NT2/D1 (cell line): ENCODE results near the gene CDH13.
A peak's percentile ranks its signal among the peaks of the same experiment; 100 is the strongest.

Experiments used
- DNase-seq: peaks from one replicate; pipeline ENCODE4 v3.0.0-alpha.2; 2011; ENCODE audit warnings: low read depth, low spot score
- H3K27me3 ChIP-seq: 2 replicates; pipeline ENCODE4 v1.6.0; 2011; ENCODE audit warnings: mild to moderate bottlenecking; ENCODE audit not compliant: insufficient read length, insufficient read depth
- H3K36me3 ChIP-seq: 2 replicates; pipeline ENCODE4 v1.6.1; 2011; ENCODE audit warnings: mild to moderate bottlenecking, low read length, mixed read lengths; ENCODE audit not compliant: insufficient read depth, insufficient read length
- H3K4me1 ChIP-seq: 2 replicates; pipeline ENCODE4 v1.5.1; 2011; ENCODE audit not compliant: insufficient read depth, insufficient read length
- H3K4me3 ChIP-seq: 2 replicates; pipeline ENCODE4 v1.5.1; 2011; ENCODE audit warnings: low read depth; ENCODE audit not compliant: insufficient read length
- H3K9ac ChIP-seq: 2 replicates; pipeline ENCODE4 v1.6.0; 2011; ENCODE audit warnings: low read depth; ENCODE audit not compliant: insufficient read length
- H3K9me3 ChIP-seq: 2 replicates; pipeline ENCODE4 v1.5.1; 2011; ENCODE audit warnings: mild to moderate bottlenecking, low read length; ENCODE audit not compliant: insufficient read depth
- SUZ12 ChIP-seq: IDR thresholded peaks from 2 replicates; pipeline ENCODE4 v1.6.1; 2011; ENCODE audit not compliant: insufficient read length, insufficient read depth; ENCODE audit errors: extremely low read depth
- YY1 ChIP-seq: IDR thresholded peaks from 2 replicates; pipeline ENCODE4 v1.6.1; 2011; ENCODE audit not compliant: insufficient read length, insufficient read depth
- ZNF274 ChIP-seq: IDR thresholded peaks from 2 replicates; pipeline ENCODE4 v1.6.1; 2011; ENCODE audit warnings: mild to moderate bottlenecking, low read depth, low read length

The CDH13 gene

DNA sequence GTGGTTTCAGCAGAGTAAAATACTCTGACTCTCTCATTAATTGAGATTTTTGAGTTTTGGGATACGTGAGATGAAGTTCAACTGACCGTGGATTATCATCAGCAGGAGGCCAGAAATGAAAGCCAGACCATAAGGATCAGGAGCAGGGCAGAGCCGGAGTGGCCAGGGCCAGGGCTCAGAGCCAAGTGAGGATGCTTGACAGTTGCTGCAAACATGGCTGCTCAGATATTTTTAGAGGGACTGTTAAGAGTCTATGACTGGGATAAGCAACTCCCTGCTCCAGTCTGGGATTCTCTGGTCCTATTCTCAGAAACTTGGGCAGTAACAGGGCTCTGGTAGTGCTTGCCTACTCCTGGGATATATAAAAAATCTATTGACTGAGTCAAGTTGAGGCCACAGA lies 17.6 kb upstream of the CDH13 start:
- no peak for TF ChIP-seq ZNF274
- no peak for TF ChIP-seq SUZ12
- TF ChIP-seq YY1 = no peak
- no peaks in the 10 kb centered on the region for H3K36me3 ChIP-seq
- no peak for DNase-seq

DNA sequence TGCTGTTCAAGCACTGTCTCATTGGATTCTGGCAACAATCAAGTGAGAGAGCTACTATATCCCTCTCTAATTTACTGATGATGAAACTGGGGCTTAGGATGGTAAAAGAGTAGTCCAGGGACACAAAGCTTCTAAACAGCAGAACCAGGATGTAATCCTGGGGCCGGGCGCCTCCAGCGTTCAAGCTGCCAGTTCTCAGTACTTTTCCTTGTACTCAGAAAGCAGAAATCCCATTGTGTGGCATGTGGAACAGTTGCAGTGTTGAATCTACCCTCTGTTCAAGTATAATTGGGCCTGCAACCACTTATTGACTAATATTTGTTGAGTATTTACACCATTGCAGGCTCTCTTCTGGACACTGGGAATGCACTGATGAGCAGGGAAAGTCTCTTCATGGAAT lies 14.5 kb upstream of the CDH13 start:
- H3K4me1 ChIP-seq = peaks cover 3% of the 10 kb centered on the region
- no peak for DNase-seq
- no peak overlapping the region for H3K4me3 ChIP-seq
- TF ChIP-seq ZNF274 (no peak), YY1 (no peak), SUZ12 (no peak)
- H3K9me3 ChIP-seq = no peaks in the 10 kb centered on the region
- peaks cover 3% of the 10 kb centered on the region for H3K27me3 ChIP-seq
- no peaks in the 10 kb centered on the region for H3K36me3 ChIP-seq
- no peak overlapping the region for H3K9ac ChIP-seq

More for the DNA sequence above, 17.6 kb upstream of the CDH13 start:
- H3K9me3 ChIP-seq = no peaks in the 10 kb centered on the region
- H3K27me3 ChIP-seq = peaks cover 3% of the 10 kb centered on the region
- H3K4me1 ChIP-seq = peaks cover 8% of the 10 kb centered on the region
- H3K9ac ChIP-seq = no peak overlapping the region
- no peak overlapping the region for H3K4me3 ChIP-seq

DNA sequence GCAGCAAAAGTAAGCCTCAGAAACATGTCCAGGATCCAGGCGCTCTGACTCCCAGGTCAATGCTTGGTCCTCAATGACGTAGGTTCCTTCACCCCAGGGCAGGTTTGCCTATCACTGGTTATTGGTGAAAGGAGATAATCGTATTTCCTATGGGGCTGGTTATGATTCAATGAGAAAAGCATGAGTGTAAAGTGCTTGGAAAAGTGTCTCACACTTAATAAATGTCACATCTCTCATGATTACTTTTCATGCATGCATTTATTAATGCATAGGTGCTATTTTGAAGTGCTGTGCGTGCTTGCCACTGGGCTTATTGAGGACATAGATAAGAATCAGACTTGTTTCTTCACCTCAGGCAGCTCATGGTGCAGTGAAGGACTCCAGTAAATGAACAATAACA lies 10.4 kb upstream of the CDH13 start:
- no peak for DNase-seq
- peaks cover 3% of the 10 kb centered on the region for H3K27me3 ChIP-seq
- no peaks in the 10 kb centered on the region for H3K36me3 ChIP-seq
- no peak overlapping the region for H3K4me3 ChIP-seq
- no peaks in the 10 kb centered on the region for H3K4me1 ChIP-seq
- H3K9ac ChIP-seq = no peak overlapping the region
- no peak for TF ChIP-seq ZNF274
- no peak for TF ChIP-seq YY1
- TF ChIP-seq SUZ12 = no peak
- no peaks in the 10 kb centered on the region for H3K9me3 ChIP-seq

DNA sequence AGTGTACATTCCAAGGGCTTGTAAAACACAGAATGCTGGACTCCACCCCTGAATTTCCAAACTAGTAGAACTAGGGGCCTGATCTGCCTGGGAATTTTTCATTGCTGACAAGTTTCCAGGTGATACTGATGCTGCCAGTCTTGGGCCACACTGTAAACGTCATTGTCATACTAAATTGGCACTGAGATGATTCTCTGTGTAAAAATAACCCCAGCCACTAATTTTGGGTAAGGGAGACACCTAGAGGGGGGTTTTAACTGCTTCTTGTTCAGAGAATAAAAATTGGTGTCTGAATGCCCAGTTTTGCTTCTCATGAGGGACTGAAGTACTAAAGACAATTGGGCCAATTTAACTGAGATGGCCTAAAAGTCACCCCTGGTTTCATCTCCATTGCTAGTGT lies 5.0 kb upstream of the CDH13 start:
- no peak overlapping the region for H3K9ac ChIP-seq
- H3K9me3 ChIP-seq = no peaks in the 10 kb centered on the region
- H3K4me3 ChIP-seq = no peak overlapping the region
- TF ChIP-seq ZNF274 (no peak), YY1 (no peak), SUZ12 (no peak)
- DNase-seq = no peak
- no peaks in the 10 kb centered on the region for H3K4me1 ChIP-seq
- H3K27me3 ChIP-seq = peaks cover 30% of the 10 kb centered on the region
- H3K36me3 ChIP-seq = no peaks in the 10 kb centered on the region

DNA sequence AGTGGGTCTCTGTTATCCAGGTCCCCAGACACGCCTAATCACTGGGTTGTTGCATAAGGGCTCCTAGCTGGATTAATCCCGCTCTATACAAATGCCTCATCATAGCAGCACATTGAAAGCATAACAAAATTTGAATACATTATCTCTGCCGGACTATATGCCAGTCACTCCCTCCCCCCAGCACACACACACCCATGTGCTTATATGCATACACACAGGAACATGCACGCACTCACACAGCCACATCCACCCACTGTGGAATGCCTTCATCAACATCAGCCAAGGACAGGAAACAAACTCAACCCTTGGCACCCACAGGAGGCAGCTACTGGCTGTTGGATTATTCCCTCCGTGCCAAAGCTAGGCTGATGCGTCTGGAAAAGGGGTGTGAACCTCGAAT lies 3.5 kb upstream of the CDH13 start:
- Histone ChIP-seq H3K27me3 (peaks cover 44% of the 10 kb centered on the region), H3K9me3 (no peaks in the 10 kb centered on the region), H3K4me1 (no peaks in the 10 kb centered on the region), H3K36me3 (no peaks in the 10 kb centered on the region), H3K9ac (no peak overlapping the region), H3K4me3 (no peak overlapping the region)
- DNase-seq = no peak
- TF ChIP-seq SUZ12 (no peak), ZNF274 (no peak), YY1 (no peak)

DNA sequence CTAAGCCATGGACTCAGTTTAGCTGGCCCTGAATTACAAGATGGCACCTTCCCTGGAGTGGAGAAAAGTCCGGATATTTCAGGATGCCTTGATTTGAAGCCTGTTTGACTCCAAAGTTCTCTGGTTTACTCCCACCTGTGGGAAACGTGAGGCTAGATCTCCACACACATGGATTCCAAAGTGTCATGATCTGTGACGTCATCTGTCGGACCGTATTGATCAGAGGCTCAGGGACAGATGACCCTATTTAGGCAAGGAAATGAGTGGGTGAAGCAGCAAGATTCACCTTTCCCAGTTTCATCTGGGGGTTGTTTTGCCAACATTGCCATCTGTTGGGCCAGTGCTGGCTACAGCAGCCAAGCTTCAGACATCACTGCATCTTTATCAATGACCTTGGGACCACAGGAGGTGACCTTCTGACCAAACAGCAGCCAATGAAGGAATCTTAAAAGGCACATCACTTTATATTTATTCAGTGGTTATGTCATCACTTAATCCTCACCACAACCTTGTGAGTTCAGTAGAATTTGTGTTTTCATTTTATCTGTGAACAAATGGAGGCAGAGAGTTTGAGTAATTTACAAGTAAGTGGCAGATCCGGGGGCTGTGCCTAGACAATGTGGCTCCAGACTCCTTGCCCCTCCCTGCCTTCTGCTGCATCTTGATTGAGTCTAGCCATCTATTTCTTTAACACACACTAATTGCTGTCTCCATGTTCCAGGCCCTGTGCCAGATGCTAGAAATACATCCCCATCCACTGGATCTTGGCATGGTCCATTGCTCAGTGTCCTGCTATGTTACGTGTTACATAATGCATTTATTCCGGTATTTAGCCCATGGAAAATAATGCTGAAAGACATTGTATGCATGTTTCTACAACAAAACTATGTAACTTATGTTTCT lies 1.5 kb upstream of the CDH13 start:
- Histone ChIP-seq H3K4me1 (no peaks in the 10 kb centered on the region), H3K9ac (no peak overlapping the region), H3K4me3 (no peak overlapping the region), H3K9me3 (no peaks in the 10 kb centered on the region), H3K36me3 (no peaks in the 10 kb centered on the region), H3K27me3 (peaks cover 54% of the 10 kb centered on the region)
- no peak for DNase-seq
- TF ChIP-seq YY1 (no peak), ZNF274 (no peak), SUZ12 (no peak)

DNA sequence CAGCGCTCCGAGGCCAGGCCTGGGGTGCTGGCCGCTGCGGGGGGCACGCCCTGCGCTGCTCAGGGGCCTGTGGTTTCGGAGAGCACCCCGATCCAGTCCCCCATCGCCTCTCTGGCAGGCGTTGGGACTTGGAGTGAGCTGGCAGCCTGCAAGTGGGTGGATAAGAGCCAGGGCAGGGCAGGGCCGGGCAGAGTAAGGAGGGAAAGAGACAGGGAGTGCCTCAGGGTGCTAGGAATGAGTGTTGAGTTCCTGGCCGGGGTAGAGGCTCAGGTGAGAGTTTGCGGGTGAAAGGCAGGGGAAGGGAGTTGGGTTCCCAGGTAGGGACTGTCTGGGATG lies 1.3 kb downstream of the CDH13 start:
- H3K4me3 ChIP-seq = peak overlapping the region; percentile 66

More for the DNA sequence above, 1.3 kb downstream of the CDH13 start:
- Histone ChIP-seq H3K4me1 (no peaks in the 10 kb centered on the region), H3K36me3 (peaks cover 22% of the 10 kb centered on the region), H3K9me3 (no peaks in the 10 kb centered on the region), H3K9ac (peak overlapping the region; percentile 83), H3K27me3 (peaks cover 54% of the 10 kb centered on the region)
- DNase-seq = no peak
- TF ChIP-seq SUZ12 = peak; percentile 23
- TF ChIP-seq YY1 = no peak
- TF ChIP-seq ZNF274 = no peak
